HL-60/S4 (cell line): Measurements from ENCODE around the gene RSPO4.

Experiments used
- in situ Hi-C: fragments of 300-500 bp; cut with MboI; formaldehyde crosslinking; loops from 2 replicates; pipeline ENCODE4 v1.14.3; 2022; ENCODE audit warnings: low sequenced_read_pairs

RSPO4 gene

DNA sequence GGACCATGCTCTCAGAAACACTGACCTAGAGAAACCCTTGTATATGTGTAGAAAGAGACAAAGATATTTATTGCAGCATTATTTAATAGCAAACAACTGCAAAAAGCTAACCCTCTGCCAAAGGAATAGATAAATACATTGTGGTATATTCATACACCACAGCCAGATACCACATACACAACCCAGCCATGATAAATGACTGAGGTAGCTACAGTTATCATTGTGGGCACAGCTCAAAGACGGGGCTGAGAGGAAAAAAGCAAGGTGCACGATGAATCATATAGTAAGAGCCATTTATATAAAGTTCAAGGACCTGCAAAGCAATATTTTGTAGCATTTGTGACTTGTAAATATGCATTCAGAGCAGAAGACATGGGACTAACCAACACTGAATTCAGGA is 30.8 kb downstream of the RSPO4 start:
- in situ Hi-C loops = no loop called here

DNA sequence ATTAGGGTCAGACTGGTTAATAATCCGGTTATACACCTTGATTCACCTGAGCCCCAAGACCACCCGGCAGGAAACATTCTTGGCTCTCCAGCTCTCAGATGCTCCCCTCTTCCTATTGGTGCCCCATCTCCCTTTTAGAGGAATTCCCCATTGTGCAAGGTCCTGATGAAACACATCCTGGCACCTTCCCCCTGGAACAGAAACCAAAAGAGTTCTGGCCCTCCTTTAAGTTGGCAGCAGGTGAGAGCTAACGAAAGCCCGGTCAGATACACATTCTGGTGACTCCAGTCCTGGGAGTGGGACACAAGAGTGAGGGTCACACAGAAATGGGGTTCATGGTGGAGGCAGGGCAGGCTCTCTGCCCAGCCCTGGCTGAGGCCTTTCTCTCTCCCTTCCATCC is 32.2 kb downstream of the RSPO4 start:
- in situ Hi-C loops = no loop called here

DNA sequence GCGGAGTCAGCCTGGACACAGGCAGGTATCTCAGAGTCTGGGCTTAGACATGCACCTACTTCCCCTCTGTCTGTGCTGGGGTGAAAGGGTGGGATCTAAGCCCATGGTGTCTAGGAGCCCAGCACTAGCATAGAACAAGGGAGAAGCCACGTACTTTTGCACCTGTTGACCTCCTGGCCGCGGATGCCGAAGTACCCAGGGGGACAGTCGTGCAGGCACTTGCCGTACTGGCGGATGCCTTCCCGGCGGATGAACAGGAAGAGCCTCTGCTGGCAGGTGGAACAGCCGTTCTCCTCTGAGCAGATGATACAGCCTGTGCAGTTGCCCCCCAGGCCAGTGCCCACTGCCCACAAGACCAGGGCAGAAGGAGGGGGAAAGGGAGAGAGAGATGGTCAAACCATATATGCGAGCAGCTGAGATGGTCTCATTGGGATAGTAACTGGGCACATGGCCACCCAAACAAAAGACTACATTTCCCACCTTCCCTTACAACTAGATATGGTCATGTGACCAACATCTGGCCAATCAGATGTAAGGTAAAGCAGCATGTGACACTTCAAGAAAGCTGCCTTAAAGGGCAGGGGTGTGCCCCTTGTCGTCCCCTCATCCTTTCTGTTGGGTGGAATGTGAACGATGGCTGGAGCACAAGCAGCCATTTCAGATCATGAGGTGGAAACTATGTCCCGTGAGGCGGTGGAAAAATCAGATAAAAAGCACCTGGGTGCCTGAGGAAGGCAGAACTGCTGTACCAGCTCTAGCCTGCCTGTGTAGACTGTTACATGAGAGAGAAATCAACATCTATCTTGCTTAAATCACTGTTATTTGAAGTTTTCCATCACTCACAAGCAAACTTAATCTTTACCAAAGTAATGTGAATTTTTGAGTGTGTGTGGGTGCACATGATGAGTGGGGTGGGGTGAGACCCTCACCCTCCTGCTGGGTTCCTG is 34.0 kb downstream of the RSPO4 start:
- in situ Hi-C loops = no loop called here

DNA sequence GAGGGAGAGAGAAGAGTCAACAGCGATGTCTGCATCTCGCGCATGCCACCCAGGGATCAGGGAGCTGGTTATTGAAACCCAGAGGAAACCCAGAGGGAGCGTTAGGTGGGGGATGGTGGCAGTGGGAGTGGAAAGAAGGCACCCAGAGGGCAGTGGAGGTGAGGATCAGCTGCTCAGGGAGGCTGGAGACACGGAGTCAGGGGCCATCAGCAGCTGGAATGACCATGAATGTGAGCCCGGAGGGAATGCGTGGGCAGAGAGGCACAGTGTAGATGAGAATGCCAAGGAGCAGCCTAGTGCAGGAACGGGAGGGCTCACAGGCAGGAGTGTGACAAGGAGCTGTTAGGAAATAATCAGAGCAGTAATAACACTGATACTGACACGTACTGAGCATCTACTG is 36.2 kb downstream of the RSPO4 start:
- in situ Hi-C loops = no loop called here

DNA sequence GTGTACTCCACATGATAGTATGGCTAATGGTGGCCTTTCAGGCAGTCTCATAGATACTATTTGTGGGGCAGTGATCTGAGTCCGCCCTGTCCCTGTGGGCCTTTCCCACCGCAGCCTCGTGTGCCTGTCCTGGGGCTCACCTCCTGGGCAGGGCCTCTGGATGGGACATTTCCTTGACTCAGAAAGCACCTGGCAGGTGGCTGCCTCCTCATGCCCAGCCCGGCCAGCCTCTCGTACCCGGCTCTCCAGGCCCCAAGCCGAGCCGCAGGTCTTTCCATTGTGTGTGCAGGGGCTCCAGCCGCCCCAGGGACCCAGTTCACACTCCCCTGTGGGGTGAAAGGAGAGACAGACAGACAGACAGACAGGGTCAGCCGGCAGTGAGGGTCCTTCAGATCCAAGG is 38.3 kb downstream of the RSPO4 start:
- in situ Hi-C loops = no loop called here

DNA sequence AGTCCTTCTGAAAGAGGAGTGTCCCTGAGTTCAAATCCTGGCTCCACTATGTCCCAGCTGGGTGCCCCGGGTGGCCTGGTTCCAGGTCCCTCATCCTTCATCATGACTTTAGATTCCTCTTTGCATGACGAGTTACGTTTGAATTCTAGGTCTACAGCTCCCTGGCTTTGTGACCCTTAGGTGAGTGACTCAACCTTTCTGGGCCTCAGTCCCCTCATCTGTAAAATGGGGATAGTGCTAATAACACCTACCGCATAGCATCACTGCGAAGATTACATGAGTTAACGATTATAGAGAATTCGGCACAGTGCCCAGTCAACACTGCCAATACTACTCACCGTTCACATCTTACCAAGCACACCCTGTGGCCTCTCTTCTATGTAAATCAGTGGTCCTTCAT is 39.4 kb downstream of the RSPO4 start:
- in situ Hi-C loops = no loop called here

DNA sequence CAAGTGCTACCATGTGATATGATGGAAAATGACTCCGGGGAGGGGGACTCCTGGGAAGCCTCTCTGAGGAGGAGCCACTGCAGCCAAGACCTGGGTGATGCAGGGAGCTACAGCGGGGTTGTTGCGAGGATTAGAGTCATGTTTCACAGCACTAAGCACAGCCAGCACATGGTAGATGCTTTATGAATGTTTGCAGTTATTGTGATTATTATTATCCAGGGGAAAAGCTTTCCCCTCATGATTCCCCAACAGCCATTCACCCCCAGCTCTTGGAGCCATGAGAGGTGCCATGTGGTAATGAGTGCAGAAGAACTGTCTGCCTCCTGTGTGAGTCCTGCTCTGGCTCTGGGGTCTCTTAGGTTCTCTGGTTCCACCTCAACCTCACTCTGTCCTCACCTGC is 39.9 kb downstream of the RSPO4 start:
- in situ Hi-C loops = no loop called here

DNA sequence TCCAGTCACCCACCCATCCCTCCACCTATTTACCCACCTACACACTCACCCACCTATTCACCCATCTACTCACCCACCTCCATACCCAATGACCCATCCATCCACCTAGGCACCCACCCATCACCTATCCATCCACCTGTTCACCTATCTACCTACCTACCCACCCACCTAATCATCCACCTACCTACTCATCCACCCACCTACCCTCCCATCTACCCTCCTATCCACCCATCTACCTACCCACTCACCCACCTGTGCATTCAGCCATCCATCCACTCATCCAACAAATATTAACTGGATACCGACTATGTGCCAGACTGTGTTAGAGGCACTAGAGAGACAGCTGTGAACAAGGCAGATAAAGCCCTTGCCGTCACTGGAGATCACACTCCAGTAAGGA is 40.3 kb downstream of the RSPO4 start:
- in situ Hi-C loops = no loop called here

DNA sequence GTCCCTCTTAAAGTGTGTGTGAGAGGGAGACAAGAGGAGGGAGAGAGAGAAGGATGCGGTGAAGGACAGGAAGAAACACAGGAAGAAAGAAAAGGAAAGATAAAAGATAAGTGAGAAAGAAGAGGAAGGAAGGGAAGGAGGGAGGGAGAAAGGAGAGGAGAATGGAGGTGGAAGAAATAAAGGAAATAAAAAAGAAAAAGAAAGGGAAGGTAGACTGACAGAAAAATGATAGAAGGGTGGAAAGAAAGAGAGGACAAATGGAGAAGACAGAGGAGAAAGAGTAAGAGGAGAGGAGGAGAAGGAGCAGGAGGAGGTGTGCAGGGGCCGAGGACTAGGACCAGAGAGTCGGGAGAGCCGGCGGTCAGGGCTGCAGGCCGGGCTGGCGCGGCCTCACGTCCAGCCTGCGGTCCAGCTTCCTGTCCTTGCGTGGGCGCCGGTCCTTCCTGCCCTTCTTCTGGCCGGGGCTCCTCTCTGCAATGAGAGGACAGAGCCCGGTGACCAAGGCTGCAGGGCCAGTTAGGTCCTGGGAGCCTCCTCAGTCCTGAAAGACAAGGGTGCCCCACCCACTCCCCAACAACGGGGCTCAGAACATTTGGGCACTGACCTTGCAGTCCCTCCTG is 42.0 kb downstream of the RSPO4 start:
- in situ Hi-C loops = no loop called here

DNA sequence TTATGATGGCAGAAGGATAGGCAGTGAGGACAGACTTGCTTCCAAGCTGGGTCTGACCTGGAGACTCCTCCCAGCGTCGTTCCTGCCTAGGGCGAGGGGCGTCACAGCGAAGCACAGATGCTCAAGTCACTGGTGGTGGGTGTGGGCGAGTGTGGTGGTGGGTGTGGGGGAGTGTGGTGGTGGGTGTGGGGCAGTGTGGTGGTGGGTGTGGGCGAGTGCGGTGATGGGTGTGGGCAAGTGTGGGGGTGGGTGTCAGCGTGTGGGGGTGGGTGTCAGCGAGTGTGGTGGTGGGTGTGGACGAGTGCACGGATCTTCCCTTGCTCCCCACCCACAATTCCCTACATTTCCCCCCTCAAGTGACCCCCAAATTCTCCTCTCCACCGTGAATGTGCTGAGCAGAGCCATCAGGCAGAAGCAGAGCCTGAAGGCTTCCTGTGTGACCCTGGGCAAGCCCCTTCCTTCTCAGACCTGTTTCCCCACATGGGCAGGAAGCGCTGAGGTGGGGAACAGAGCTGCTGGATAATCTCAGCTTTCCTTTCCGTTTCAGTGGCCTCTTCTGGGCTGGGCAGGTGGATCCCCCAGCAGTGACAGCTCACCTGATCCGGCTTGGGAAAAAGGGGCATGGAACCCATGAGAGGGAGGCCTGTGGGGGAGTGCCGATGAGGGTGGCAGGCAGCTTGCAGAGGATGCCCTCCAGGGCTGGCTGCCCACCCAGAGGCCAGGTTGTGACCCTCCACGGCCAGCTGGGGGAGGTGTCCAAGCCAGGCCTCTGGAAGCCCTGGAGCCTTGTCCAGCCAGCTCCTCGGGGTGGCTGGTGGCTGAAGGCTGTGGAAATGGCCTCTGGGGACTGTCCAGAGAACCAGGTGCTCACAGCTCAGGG is 42.9 kb downstream of the RSPO4 start:
- in situ Hi-C loops = no loop called here

DNA sequence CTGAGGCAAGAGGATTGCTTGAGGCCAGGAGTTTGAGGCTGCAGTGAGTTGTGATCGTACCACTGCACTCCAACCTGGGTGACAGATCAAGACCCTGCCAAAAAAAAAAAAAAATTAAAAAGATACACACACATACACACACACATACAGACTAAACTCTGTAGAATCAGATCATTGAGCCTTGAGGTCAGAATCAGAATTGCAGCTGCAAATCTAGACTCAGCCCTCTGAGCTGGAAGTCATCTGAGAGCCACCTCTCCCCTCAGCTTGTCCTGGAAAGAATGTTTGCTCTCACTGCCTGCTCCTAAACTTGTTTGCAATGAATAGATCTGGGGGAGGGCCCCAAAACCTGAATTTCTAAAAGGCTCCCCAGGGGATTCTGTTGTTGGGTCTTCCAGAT is 44.6 kb downstream of the RSPO4 start:
- in situ Hi-C loops = no loop called here

DNA sequence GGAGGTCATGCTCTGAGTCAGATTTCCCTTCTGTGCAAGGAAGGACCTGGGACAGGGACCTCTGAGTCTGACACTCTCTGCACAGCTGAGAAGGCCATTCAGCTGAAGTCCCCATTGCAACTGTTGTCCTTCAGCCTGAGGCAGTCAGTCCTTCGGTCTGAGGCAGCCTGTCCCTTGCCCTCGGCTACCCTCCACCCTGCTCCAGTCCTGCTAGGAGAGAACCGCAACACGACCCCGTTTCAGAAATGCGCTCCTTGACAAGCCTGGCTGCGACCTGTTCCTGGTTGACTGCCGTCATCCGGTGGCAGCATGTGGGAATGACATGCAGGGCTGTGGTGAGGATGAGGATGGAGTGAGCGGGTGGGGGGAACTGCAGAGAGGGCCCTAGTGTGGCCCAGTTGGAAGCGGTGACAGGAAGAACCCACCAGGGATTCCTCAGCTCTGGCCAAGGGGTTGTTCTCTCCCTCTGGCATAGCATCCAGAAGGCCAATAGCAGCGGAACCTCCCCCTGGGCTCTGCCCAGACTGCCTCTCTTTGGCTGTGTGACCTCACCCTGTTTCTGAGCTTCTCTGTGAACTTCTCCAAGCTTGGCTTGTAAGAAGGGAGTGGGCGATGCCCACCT is 45.7 kb downstream of the RSPO4 start:
- in situ Hi-C loops = no loop called here

DNA sequence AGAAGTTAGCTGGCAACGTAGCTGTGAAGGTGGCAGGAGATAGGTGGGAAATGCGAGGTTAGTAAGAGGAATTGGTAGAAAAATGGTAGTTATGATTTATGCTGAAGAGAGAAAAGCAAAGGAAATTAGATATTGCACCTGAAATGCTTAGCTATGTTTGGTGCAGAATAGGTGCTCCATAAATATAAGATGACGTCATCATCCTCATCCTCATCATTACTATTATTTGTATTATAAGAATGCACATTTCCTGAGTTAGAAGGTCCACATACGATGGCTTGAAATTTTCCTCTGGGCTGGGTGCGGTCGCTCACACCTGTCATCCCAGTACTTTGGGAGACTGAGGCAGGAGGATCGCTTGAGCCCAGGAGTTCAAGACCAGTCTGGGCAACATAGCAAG is 46.5 kb downstream of the RSPO4 start:
- in situ Hi-C loops = no loop called here

DNA sequence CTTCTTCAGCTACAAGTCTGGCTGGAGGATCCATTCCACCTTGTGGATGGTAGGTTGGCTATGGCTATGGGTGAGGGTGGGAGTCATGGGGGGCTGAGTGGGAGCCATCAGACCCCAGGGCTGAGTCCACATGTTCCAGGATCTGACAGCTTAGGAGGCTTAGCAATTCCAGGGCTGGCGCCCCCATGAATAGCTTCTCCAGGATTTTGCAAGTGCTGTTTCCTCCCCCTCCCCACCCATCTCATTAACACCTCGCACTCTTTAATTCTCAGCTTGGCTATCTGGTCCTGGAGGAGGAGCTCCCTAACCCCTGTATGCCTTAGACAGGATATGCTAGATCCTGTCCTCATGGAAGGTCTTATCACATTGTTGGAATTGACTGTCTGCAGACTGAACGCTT is 47.0 kb downstream of the RSPO4 start:
- in situ Hi-C loops = no loop called here

DNA sequence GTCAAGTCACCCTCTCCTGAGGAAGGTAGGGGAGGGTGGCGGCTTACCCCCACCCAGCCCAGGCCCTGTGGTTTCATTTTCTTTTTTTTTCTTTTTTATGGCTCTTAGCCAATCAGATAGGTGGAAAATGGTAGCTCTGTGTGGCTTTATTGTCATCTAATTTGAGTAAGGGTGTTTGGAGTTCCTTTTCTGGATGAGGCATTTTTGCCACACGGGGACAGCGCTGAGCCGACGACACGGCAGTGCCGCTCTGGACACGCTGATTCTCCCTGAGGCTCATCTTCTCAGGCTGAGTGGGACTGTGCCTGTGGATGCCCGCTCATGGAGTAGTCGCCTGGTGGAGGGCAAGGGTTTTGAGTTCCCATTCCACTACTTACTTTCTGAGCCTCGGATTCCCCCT is 48.4 kb downstream of the RSPO4 start:
- in situ Hi-C loops = loop anchor here (5.0 kb wide), 1 partner anchor 136 kb away; no protein-coding TSS in a partner anchor

DNA sequence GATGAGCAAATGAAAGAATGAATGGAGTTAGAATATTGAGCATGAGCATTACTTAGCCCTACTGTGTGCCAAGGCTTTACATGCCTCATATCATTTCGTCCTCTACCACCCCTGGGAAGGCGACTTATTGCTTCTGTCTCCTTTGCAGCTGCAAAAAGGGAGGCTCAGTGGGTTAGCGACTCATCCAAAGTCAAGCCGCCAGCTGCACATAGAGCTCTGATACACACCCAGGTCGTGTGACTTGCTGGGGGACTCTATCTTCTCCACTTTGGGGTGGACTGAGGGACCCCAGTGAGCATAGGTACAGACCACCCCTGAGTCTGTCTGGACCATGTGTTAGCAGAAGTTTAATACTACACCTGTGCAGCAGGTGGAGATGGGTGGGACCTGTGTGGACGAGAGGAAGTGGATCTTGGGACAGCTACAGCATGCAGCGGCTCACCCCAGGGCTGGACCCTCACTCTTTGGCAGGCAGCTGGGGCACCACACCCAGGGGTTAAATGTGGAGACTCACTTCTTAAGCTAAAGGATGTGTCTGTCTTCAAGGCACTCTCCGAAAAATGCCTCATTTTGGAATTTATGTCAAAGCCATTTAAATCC is 49.8 kb downstream of the RSPO4 start:
- in situ Hi-C loops = loop anchor here (5.0 kb wide), 1 partner anchor 135 kb away; no protein-coding TSS in a partner anchor

DNA sequence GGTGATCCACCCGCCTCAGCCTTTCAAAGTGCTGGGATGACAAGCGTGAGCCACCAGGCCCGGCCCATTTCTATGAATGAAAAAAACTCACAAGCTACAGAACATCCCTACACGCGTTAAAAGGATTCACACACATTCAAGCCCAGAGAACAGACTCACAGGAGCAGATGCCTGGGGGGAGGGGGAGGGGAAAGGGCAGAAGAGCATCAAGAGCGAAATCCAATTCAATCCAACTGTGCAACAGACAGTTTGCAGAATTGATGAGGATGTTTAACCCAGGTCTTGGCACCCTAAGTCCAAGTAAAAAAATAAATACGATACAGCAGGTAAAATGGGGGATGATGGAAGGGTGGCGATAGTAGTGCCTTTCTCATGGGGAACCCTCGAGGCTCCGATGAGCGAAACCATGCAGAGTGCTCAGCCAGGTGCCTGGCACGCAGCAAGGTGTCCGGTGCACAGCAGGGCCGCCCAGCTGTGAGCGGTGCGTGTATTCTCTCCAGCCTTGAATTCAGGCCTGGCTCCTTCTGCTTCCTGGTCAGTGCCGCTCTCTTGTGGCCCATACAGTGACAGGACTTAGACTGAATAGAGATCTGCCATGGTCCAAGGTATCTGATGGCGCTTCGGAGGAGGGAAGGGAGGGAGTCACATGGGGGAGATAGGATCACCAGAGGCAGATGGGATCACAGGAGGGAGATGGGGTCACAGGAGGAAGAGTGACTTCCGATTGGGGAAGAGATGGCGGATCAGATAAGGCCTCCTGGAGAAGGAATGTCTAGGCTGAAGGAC is 50.5 kb downstream of the RSPO4 start:
- in situ Hi-C loops = loop anchor here (5.0 kb wide), 1 partner anchor 134 kb away; no protein-coding TSS in a partner anchor

DNA sequence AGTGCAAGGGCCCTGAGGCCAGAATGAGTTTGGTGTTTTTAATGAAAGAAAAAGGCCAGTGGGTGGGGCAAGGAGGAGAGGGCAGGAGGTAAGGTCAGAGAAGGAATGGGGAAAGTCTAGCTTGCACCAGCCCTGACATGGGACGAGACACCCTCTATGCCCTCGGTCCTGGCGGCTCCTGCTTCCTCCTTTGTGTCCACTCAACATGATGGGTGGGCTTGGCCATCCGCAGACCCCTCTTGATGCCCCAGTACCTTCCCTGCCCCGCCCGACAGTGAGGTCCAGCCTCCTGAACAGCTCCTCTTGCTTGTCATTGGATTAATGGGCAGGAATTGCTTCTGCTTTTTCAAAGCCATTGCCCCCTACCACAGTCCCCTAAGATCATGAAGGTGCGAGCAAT is 52.4 kb downstream of the RSPO4 start:
- in situ Hi-C loops = loop anchor here (5.0 kb wide), 1 partner anchor 132 kb away; no protein-coding TSS in a partner anchor

DNA sequence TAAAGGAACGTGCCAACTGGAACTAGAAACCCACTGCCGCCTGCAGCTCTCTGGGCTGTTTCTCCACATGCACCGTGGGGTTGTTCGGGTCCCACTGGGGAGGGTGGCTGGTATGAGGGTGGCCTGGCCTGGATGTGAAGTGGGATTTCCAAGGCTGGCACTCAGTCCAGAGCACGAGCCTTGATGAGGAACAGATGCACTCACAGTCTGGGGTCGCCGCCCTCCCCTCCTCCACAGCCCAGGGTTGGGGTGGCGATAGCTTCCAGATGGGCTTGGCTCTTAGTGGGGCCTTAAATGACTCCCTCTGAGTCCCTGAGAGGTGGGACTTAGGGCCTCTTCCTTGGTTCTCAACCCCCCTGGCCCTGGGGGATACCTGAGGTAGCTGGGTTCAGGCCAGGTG is 55.3 kb downstream of the RSPO4 start:
- in situ Hi-C loops = no loop called here

DNA sequence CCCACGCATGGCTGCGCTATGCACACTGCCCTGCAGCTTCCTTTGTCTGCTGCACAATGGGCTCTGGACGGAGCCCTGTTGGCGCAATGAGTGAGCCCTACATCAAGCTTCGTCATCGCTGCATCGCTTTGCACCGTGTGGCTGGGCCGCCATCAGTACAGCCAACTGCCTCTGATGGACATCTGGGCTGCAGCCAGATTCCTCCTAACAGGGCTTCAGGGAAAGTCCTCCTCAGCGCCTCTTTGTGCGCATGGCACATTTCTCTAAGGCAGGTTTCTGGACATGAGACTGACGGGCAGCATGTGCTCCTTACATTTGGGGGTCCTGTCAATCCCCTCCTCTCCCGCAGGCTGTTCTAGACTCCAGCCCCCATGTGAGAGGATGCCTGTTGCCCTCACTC is 56.3 kb downstream of the RSPO4 start:
- in situ Hi-C loops = no loop called here
